ENCODE measurements around the gene FANK1.
"Not testable (repeated sequence)": the region's sequence is repeated elsewhere in the genome, so short reads cannot be mapped to it uniquely, and the experiment has no call there.

The FANK1 gene

GRCh38 chr10:125892402-125892801, 4.0 kb upstream of the FANK1 start:
- DNase-seq: not testable (repeated sequence)

DNA sequence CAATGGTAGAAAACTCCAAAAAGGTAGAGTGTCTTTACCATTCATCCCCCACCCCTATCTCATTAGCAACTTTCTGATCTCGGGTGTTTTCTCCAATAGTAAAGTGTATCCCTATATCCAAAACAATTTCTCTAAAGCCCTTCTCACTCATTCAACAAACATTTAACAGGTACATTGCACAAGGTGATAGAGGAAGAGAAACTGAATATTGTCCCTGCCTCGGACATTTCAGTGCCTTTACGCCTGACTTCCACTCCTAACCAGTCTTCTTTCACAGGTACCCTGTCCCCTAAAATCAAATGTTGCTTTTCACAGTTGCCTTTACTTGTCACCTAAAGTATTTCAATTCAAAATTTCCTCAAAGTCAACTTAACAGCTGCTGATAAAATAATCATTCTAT, 2.2 kb upstream of the FANK1 start:
- DNase-seq: not testable (repeated sequence)

- DNase-seq: peak in 1 of 2 experiments; percentile 2
These were observed 955 bp upstream of the FANK1 start for GRCh38 chr10:125895130-125896087.

GRCh38 chr10:125897317-125897716, 953 bp downstream of the FANK1 start:
- DNase-seq: not testable (repeated sequence)

DNA sequence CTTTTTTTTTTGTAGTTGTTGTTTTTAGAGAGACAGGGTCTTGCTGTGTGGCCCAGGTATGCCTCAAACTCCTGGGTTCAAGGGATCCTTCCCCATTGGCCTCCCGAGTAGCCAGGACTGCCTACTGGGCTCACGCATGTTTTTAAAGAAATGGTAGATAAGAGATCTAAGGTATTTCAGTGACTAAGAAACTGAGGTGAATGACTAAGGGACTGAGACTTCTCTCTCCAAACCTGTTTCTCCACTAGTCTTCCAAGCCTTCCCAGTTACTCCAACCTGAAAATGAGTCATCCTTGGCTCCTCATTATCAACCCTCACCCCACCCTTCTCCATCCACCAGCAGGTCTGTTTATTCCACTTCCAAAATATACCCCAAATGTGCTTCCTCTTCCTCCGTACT, 4.6 kb downstream of the FANK1 start:
- not testable (repeated sequence) for DNase-seq

GRCh38 chr10:125903135-125903640, 6.8 kb downstream of the FANK1 start:
- DNase-seq: not testable (repeated sequence)

GRCh38 chr10:125905069-125905994, 9.0 kb downstream of the FANK1 start:
- not testable (repeated sequence) for DNase-seq

DNA sequence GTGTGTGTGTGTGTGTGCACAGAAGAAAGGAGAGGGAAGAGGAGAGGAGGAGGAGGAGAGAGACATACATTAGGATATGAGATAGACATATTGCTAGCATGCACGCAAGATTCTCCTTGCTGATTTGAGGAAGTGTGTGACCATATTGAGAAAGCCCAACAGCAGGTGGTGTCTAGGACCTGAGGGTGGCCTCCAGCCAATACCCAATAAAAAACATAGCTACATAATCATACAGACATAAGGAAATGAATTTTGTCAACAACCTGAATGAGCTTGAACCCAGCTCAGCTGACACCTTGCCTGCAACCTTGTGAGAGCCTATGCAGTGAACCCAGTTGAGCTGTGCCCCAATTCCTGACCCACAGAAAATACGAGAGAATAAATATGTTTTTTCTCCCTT, 11.2 kb downstream of the FANK1 start:
- DNase-seq: not testable (repeated sequence)

DNA sequence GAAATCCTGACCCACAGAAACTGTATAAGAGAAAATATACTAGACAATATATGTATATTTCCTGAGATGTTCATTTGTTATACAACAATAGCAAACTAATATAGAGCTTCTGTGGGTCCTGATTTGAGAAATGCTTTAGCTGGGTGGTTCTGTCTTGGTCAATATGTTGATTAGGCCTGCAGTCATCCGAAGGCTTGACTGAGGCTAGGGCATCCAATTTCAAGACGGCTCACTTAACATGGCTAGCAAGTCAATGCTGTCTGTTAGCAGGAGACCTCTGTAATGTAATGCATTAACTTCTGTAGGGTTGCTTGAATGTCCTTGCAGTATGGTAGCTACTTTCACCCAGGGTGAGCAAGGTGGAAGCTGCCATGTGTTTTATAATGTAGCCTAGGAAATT, 12.4 kb downstream of the FANK1 start:
- DNase-seq: not testable (repeated sequence)

DNA sequence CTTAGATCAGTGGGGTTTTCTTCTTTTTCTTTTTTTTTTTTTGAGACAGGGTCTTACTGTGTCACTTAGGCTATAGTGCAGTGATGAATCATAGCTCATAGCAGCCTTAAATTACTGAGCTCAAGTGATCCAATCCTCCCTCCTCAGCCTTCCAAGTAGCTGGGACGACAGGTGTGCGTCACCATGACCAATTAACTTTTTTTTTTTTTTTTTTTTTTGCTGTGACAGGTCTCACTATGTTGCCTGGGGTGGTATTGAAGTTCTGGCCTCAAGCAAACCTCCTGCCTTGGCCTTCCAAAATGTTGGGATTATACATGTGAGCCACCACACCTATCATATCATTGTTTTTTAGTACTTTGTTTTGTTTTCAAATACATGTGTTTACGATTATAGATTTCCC, 13.1 kb downstream of the FANK1 start:
- DNase-seq: not testable (repeated sequence)

GRCh38 chr10:125911145-125911544, 14.8 kb downstream of the FANK1 start:
- DNase-seq: no peak

GRCh38 chr10:125911990-125912389, 15.6 kb downstream of the FANK1 start:
- no peak for DNase-seq

DNA sequence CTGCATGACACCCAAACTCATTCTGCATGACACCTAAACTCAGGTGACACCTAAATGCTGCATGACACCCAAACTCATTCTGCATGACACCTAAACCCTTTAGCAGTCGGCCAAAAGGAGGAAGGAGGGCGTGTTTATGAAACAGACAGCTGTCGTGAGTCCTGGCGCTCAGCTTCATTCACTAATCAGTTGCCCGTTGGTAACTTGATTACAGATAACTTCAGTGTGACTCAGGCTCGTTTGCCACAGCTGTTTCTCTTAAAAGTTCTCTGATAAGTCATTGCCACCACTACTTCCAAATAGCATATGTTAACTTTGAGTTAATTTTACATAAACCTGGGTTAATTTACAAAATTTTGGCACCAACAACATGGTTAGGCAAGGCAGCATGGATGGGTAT, 16.9 kb downstream of the FANK1 start:
- DNase-seq: not testable (repeated sequence)

DNA sequence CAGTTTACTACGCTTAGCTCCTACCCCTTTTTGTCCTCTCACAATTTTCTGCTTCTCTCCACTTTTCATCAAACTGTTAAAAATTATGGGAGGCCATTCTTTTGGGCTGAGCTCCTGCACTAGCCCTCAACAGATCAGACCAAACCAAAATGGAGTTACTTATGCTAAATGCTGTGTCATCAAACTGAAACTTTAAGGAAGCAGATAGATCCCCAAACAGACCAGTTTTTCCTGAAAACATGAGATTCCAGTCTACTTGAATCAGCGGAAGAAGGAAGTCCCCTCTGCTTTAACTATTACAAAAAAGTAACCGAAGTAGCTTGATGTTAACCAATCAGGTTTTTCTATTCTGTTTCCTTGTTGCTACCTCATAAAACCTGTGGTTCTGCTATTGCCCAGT, 20.6 kb downstream of the FANK1 start:
- no peak for DNase-seq

DNA sequence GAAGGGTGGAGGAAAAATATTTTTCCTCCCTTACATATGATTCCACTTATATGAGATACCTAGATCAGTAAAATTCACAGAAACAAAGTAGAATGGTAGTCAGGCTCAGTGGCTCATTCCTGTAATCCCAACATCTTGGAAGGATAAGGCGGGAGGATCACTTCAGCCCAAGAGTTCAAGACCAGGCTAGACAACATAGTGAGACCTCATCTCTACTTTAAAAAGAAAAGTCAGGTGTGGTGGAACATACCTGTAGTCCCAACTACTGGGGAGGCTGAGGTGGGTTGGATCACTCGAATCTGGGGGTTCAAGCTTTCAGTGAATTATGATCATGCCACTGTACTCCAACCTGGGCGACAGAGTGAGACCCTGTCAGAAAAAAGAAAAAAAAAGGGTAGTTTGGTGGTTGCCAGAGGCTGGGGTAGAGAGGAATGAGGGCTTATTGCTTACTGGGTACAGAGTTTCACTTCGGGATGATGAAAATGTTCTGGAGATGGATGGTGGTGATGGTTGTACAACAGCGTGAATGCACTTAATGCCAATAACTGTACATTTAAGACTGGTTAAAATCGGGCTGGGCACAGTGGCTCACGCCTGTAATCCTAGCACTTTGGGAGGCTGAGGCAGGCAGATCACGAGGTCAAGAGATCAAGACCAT, 21.5 kb downstream of the FANK1 start:
- not testable (repeated sequence) for DNase-seq

DNA sequence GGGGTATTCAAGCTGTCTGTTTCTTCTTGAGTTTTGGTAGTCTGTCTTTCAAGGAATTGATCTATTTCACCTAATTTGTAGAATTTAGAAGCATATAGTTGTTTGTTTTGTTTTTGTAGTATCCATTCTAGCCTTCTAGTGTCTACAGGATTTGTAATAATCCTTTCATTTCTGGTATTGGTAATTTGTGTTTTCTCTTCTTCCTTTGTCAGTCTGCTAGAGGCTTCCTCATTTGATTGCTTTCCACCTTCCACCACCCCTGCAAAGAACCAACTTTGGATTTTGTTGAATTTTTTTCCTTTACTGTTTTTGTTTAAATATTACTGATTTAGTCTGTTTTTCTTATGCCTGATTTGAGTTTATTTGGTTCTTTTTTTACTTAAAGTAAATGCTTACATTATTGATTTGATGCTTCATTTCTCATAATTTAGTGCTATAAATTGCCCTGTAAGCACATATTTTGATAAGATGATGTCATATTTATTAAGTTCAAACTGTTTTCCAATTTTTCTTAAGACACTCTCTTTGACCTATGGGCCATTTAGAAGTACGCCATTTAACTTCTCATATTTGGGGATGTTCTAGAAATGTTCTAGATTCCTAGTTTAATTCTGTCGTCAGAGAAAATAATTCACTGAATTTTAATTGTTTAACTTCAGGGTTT, 25.4 kb downstream of the FANK1 start:
- not testable (repeated sequence) for DNase-seq

DNA sequence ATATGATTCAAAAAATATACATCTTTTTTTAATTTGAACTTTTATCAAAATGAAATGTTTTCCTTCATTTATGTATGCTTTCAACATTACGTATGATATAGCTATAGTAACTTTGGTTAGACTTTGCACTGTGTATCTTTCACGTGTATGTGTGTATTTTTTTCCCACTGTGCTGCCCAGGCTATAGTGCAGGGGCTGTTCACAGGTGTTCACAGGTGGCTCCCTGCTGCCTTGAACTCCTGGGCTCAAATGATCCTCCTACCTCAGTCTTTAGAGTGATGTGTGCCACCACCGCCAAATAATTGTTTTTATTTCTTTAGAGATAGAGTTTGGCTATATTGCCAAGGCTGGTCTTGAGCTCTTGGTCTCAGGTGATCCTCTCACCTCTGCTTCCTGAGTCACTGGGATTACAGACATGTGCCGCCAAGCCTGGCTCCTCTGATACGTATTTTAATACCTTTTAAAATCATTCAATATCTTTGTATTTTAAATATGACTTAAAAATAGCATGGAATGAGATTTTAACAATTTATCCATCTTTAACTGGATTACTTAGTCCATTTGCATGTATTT, 29.0 kb downstream of the FANK1 start:
- no peak for DNase-seq

GRCh38 chr10:125926247-125926646, 29.9 kb downstream of the FANK1 start:
- DNase-seq: no peak

DNA sequence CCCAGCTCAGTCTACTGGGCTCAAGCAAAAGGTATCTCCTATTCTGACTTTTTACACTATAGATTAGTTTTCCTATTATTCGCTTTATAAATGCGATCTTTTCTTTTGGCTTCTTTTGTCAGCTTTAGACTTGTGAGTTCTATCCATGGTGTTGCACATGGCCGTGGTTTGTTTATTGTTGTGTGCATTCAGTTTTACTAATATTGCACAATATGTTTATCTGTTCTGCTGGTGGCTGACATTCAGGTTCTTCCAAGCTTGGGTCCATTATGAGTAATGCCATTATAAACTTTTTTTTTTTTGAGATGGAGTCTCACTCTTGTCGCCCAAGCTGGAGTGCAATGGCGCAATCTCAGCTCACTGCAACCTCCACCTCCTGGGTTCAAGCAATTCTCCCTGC, 30.9 kb downstream of the FANK1 start:
- not testable (repeated sequence) for DNase-seq

DNA sequence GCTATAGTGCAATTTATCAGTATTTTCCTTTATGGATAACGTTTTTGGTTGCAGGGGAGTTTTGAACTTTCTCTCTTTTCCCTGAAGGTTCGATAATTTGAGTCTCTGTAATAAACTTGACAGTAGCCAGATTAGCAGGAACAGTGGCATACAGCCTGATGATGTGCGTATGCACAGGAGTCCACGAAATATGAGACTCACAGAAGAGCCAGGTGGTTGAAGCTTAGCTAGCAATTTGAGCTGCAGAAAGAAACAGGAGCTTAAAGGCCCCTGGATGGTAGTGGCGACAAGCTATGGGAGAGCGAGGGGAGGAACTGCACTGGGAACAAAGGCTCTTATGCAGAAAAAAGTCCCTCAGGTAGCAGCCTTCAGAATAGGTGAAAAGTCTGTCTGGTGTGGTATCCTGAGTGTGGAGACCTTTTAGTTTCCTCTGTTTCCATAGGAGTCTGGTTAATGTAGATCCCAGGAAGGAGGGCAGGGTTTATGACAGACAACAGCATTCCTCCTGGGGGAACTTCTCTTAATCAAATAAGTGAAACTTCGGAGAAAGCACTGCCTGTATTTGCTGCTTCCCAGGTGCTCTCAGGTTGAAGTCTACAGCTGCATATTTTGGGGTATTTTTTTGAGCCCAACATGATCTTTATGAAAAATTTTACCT, 32.7 kb downstream of the FANK1 start:
- no peak for DNase-seq

DNA sequence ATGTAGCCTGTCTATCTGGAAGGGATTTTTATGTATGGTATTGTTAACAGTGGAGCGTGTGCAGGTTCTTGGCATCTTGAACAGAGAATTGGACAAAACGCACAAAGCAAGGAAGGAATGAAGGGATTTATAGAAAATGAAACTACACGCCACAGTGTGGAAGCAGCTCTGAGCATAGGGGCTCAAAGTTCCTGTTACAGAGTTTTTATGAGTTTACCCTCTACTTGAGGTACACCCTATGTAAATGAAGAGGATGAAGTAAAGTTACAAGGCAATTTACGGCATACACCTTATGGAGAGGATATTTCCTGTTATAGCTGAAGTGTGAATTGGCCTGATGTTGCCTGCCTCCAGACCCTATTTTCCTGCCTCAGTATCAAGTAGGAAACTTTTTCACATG, 33.3 kb downstream of the FANK1 start:
- no peak for DNase-seq

Measured in NCI-H1930 (cell line).